HUES64 (cell line): ENCODE data around the gene SLC35A4.

Source experiments
- H3K27ac ChIP-seq: 2 replicates; pipeline ENCODE4 v1.7.0; 2013; ENCODE audit warnings: low read depth, low read length, inconsistent platforms
- H3K27me3 ChIP-seq: 2 replicates; pipeline ENCODE4 v1.6.1; 2013; ENCODE audit warnings: mild to moderate bottlenecking, low read length; ENCODE audit not compliant: insufficient read depth
- H3K36me3 ChIP-seq: 2 replicates; pipeline ENCODE4 v1.6.1; 2013; ENCODE audit warnings: mild to moderate bottlenecking, low read length; ENCODE audit not compliant: insufficient read depth
- H3K4me1 ChIP-seq: 2 replicates; pipeline ENCODE4 v1.6.1; 2013; ENCODE audit warnings: mild to moderate bottlenecking, low read length, moderate library complexity; ENCODE audit not compliant: insufficient read depth
- H3K4me3 ChIP-seq: 2 replicates; pipeline ENCODE4 v1.5.1; 2013; ENCODE audit warnings: mild to moderate bottlenecking, low read length, moderate library complexity
- H3K9ac ChIP-seq: 2 replicates; pipeline ENCODE4 v1.6.1; 2013; ENCODE audit warnings: mild to moderate bottlenecking, low read depth, low read length
- H3K9me3 ChIP-seq: 2 replicates; pipeline ENCODE4 v1.6.1; 2013; ENCODE audit warnings: low read depth, low read length; ENCODE audit not compliant: insufficient read depth
- WGBS: fragments of 150-250, 120-280 bp; methylation state at CpG from one replicate; pipeline ENCODE4 v1.1.7; 2013; ENCODE audit warnings: missing lambda C conversion rate; 5-methylcytosine and 5-hydroxymethylcytosine counted together

SLC35A4 gene

DNA sequence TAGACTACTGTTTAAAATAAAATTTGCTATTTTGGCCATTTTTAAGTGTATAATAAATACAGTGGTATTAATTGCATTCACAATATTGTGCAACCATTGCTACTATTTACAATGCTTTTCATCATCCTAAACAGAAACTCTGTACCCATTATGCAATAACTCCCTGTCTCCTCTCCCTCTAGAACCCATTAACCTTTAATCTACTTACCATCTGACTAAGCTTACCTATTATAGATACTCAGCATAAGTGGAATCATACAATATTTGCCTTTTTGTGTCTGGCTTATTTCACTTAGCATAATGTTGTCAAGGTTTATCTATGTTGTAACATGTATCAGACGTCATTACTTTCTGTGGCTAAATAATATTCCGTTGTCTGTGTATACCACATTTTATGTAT lies 42.4 kb downstream of the SLC35A4 start:
- Histone ChIP-seq H3K9me3 (peaks cover 11% of the 10 kb centered on the region; the same call in 1 of the 2 replicates), H3K4me3 (no peak overlapping the region), H3K9ac (no peak overlapping the region), H3K36me3 (no peaks in the 10 kb centered on the region), H3K27ac (no peak overlapping the region), H3K4me1 (no peaks in the 10 kb centered on the region), H3K27me3 (peaks cover 3% of the 10 kb centered on the region; the same call in 1 of the 2 replicates)
- no CpG with 5 or more reads among the region's 2 CpGs for WGBS

DNA sequence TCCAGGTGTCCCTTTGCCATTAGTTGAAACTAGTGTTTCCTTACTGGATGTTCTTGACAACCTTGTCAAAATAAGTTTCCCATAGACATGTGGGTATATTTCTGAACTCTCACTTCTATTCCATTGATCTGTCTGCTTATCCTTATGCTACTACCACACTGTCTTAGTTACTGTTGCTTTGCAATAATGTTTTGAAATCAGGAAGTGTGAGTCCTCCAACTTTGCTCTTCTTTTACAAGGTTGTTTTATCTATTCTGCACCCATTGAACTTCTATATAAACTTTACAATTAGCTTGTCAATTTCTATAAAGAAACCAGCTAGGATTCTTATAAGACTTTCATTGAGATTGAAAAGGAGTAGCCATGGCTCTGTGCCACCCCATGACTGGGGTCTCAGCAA lies 44.1 kb downstream of the SLC35A4 start:
- no peaks in the 10 kb centered on the region for H3K4me1 ChIP-seq
- no peaks in the 10 kb centered on the region for H3K36me3 ChIP-seq
- H3K9ac ChIP-seq, result no peak overlapping the region
- peaks cover 3% of the 10 kb centered on the region; the same call in 1 of the 2 replicates for H3K27me3 ChIP-seq
- no peak overlapping the region for H3K4me3 ChIP-seq
- peaks cover 11% of the 10 kb centered on the region; the same call in 1 of the 2 replicates for H3K9me3 ChIP-seq
- H3K27ac ChIP-seq, result no peak overlapping the region

DNA sequence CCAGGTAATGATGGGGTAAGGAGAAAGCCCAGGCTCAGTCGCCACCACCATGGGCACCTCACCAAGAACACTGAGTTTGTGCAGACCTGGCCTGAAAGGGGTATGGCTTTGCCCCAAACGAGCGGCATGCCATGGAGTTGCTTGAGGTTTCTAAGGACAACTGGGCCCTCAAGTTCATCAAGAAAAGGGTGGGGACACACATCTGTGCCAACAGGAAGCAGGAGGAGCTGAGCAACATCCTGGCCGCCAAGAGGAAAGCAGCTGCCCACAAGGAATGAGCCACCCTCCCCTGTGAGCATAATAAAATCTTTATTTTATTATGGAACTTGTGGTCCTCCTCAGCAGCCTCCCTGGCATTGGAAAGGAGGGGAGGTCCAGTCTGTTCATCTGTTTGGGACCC lies 44.5 kb downstream of the SLC35A4 start:
- 84% methylated on average over 4 of the region's 4 CpGs for WGBS
- Histone ChIP-seq H3K9me3 (peaks cover 11% of the 10 kb centered on the region; the same call in 1 of the 2 replicates), H3K4me3 (no peak overlapping the region), H3K9ac (no peak overlapping the region), H3K27me3 (peaks cover 3% of the 10 kb centered on the region; the same call in 1 of the 2 replicates), H3K36me3 (no peaks in the 10 kb centered on the region), H3K4me1 (no peaks in the 10 kb centered on the region), H3K27ac (no peak overlapping the region)

DNA sequence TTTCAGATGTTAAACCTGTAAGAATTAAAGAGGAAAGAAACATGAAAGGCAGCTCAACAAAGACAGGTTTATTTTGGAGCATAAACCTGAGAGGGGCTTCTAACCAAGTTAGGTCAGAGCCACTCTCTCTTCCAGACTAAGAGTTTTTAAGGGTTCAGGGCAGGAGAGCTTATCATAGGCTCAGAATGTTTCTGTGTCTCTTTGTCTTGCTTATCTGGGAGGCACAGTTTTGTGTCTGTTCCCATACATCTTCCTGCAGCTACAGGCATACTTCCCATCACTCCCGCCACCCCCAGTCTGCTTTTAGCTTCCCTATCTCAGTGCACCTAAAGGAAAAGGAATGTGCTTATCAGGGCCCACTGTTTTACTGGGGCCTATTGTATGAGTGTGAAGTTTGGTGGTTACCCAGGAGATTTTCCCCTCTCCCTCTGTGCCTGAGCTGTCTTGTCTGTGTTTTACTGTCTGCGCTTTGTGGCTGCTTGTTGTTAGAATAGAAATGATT lies 46.4 kb downstream of the SLC35A4 start:
- H3K36me3 ChIP-seq, result no peaks in the 10 kb centered on the region

More for the DNA sequence above, 46.4 kb downstream of the SLC35A4 start:
- 78% methylated on average over 2 of the region's 2 CpGs for WGBS
- Histone ChIP-seq H3K27me3 (peaks cover 3% of the 10 kb centered on the region; the same call in 1 of the 2 replicates), H3K4me1 (no peaks in the 10 kb centered on the region), H3K9ac (no peak overlapping the region), H3K4me3 (no peak overlapping the region), H3K27ac (no peak overlapping the region; the same call in 1 of the 2 replicates), H3K9me3 (peaks cover 11% of the 10 kb centered on the region; the same call in 1 of the 2 replicates)
